ENCODE data around the gene ZC3H12C.

DNA sequence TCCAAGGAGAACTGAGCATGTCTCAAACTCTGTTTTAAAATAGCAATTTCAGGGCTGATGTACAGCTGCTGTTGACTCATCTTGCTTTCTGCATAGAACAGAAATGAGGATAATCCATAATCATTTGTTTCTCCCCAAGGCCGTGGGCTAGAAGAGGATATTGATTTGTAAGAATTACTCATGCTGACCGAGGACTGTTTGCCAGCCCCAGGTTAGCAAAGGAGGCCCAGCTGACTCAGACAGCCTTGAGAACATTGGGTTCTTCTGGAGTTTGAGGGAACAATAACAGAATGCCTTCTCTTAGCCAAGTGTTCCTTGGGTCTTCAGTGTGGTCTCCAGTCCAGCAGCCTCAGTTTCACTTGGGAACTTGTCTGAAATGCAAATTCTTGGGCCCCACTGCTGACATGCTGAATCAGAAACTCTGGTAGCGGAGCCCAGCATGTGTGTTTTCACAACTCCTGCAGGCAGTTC, 92.0 kb downstream of the ZC3H12C start:
- TF ChIP-seq ZBTB7A (CRISPR knock-in tag; IDR thresholded peaks at IDR 0.05) = no peak
- no peak for TF ChIP-seq CEBPB (IDR thresholded peaks at IDR 0.05; ENCODE audit: borderline replicate concordance, low read depth, low read length)
